ENCODE results near the gene SRP68.
"Not testable (repeated sequence)": the region's sequence is repeated elsewhere in the genome, so short reads cannot be mapped to it uniquely, and the experiment has no call there.

The SRP68 gene

DNA sequence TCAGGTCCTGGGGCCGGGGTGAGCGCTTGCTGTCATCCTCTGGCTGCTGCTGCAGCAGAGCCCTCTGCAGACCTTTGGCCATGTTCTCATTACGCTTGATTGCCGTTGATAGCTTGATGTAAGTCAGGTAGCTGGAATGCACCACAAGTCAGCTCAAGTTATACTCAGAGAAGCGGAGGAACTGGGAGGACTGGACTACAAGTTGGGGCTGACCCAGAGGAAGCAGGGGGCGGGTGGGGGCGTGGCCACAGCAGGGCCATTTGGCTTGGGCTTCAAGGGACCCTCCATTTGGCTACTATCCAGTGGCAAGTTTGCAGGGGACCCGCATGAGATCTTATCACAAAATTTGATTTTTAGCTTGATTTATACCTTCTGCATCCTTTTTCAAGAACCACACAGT, 26.3 kb downstream of the SRP68 start:
- DNase-seq (ENCODE audit: low read depth, low spot score) = no peak

GRCh38 chr17:76044475-76045007, 27.8 kb downstream of the SRP68 start:
- DNase-seq (ENCODE audit: low read depth, low spot score) = not testable (repeated sequence)

GRCh38 chr17:76042868-76043267, 29.4 kb downstream of the SRP68 start:
- not testable (repeated sequence) for DNase-seq (ENCODE audit: low read depth, low spot score)

DNA sequence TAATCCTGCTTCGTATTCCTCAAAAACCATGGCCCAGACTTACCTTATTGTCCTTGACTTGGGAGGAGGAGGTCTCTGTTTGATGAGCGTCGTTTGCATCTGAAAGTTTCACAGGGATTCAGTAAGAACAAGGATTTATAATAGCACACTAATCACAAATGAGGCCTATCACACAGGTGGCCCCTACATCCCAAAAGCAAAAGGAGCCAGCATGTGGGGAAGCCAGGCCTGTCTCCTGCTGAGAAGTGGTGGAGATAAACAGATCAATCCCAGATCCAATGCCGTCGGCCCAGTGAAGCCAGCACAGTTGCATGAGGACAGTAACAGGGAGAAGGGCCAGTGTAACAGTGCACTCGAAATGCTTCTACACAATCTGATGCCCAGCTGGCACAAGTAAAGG, 31.9 kb downstream of the SRP68 start:
- DNase-seq (ENCODE audit: low read depth, low spot score) = no peak

- DNase-seq (ENCODE audit: low read depth, low spot score) = no peak
Measured at GRCh38 chr17:76039121-76039520, 33.2 kb downstream of the SRP68 start.

DNA sequence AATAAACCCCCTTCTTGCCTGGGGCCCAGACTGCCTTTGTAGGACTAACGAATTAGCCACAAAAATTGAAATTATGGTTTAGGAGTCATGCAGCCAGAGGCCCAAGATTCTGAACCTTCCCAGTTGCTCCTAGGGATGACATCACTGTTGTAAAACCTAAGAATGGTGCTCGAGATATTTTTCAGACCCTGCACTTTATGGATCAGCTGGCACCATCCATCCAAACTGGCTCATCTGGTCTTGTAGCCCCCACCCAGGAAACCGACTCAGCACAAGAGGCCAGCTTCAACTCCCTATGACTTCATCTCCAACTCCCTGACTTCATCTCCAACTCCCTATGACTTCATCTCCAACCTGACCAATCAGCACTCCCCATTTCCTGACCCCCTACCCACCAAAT, 34.3 kb downstream of the SRP68 start:
- no peak for DNase-seq (ENCODE audit: low read depth, low spot score)

DNA sequence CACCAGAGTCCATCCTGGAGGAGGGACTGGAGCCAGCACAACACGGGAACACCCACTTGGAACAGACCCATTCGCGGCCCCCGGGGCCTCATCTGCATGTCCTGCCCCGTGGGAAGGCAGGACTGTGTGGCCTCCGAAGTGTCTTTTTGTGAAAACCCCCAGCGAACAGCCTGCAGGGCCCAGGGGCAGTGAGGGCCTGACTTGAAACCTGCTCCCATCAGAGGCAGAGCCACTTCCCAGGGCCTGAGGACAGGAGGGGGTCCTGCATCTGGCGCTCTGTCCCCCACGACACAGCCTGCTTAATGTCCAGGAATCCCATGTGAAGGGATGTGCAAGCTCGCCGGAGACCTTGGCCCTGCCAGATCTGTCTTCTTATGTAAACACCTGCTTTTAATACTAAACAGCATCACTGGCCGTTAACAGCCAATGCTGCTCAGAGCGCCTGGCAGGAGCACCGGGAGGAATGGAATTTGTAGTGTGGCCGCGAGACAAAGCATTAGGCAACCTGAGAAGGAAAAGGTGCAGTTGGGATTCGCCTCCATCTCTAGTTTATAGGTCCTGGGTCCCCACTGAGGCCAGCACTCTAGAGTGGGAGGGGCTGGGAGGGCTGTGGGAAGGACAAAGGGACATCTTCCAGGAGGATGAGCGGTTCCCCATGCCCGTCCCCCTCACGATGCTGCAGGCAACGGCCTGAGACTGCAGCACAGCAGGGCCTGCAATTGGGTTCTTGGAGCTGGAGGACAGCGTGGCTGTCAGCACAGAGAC, 35.6 kb downstream of the SRP68 start:
- DNase-seq (ENCODE audit: low read depth, low spot score) = no peak

- DNase-seq (ENCODE audit: low read depth, low spot score) = no peak
Measured at GRCh38 chr17:76034428-76035350, 37.6 kb downstream of the SRP68 start.

DNA sequence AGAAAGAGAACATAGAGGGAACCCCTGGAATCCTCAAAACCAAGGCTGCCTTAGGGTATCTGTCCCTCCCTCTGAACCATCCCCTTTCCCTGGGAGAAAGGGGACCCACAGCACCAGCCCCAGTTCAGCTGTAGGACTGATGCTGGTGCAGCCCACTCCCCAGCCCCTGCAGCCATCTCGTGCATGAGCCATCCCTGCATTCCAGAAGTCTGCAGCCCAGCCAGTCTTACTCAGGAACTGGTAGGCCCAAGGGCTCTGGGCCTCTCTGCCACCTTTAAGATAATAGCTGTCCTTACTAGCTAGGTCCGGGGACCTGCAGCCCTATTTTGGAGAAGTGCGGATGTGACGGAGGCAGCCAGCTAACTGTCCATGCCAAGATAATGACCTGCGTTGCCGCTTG, 39.2 kb downstream of the SRP68 start:
- no peak for DNase-seq (ENCODE audit: low read depth, low spot score)

DNA sequence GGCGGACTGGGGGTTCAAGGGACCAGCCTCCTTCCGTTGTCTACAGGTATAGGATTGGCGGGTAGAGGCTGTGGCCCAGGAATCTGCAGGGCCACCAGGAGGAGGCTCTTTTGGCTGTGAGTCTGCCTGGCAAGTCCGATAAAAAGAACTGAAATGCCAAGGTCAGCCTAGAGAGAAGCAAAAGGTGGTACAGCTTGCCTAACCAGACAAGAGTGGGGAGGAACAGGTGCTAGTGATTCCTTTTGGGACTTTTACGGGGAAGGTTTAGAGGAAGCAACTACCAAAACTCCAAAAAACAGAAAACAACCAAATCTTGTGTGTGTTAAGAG, 39.6 kb downstream of the SRP68 start:
- no peak for DNase-seq (ENCODE audit: low read depth, low spot score)

GRCh38 chr17:76032073-76032779, 40.1 kb downstream of the SRP68 start:
- no peak for DNase-seq (ENCODE audit: low read depth, low spot score)

- no peak for DNase-seq (ENCODE audit: low read depth, low spot score)
Measured at GRCh38 chr17:76027159-76027839, 45.0 kb downstream of the SRP68 start, which contains the start of gene EVPL. Gene EVPL, minus strand, starts transcription at chr17:76027306. Its CDS starts 108 bp downstream, at chr17:76027198.

GRCh38 chr17:76026714-76027158, 45.6 kb downstream of the SRP68 start:
- no peak for DNase-seq (ENCODE audit: low read depth, low spot score)

GRCh38 chr17:76025294-76025693, 47.0 kb downstream of the SRP68 start:
- no peak for DNase-seq (ENCODE audit: low read depth, low spot score)

GRCh38 chr17:76024353-76024752, 48.0 kb downstream of the SRP68 start:
- DNase-seq (ENCODE audit: low read depth, low spot score) = no peak

GRCh38 chr17:76023900-76024237, 48.4 kb downstream of the SRP68 start:
- DNase-seq (ENCODE audit: low read depth, low spot score) = no peak

GRCh38 chr17:76022973-76023899, 49.1 kb downstream of the SRP68 start:
- no peak for DNase-seq (ENCODE audit: low read depth, low spot score)

GRCh38 chr17:76022285-76022684, 50.0 kb downstream of the SRP68 start:
- no peak for DNase-seq (ENCODE audit: low read depth, low spot score)

DNA sequence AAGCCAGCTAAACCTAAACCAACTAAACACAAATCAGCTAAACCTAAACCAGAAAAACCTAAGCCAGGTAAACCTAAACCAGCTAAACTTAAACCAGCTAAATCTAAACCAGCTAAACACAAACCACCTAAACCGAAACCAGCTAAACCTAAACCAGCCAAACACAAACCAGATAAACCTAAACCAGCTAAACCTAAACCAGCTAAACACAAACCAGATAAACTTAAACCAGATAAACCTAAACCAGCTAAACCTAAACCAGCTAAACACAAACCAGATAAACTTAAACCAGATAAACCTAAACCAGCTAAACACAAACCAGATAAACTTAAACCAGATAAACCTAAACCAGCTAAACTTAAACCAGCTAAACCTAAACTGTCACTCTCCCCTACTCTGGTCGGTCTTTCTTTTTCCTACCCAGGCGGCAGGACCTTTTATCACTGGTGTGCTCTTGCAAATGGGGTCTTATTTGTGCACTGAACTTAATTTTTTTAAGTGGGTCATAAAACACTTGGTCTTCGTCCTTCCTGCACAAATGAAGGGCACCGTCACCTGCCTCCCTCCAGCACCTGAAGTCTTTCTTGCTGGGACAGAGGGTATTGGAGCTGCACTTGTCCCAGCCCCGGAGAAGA, 52.4 kb downstream of the SRP68 start:
- DNase-seq (ENCODE audit: low read depth, low spot score) = no peak

DNA sequence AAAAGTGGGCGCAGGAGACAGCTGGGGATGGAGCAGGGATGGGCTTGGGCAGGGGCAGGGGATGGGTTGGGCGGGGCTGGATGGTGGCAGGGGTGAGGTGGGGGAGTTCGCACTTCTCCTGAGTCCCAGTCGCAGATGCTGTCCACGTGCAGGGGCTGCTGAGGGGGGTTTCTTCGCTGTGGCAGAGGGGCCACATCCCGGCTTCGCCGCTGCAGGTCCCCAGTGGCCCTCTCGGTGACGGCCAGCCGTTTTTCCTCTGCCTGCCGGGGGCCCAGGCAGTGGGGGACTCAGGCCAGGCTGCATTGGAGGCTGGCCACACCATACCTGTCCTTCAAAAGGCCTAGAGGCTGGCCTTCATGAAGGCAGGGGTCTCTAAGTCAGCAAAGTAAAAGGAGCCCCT, 53.5 kb downstream of the SRP68 start:
- DNase-seq (ENCODE audit: low read depth, low spot score) = no peak
